ENCODE results near the gene ANO9. TPM values are rescaled to one million over a fixed set of nuclear protein-coding genes. Genes with fewer than 3 reads are reported as not detected.

ANO9 gene
- total RNA-seq, 1 experiment from 2014 or later = 9.4 TPM

DNA sequence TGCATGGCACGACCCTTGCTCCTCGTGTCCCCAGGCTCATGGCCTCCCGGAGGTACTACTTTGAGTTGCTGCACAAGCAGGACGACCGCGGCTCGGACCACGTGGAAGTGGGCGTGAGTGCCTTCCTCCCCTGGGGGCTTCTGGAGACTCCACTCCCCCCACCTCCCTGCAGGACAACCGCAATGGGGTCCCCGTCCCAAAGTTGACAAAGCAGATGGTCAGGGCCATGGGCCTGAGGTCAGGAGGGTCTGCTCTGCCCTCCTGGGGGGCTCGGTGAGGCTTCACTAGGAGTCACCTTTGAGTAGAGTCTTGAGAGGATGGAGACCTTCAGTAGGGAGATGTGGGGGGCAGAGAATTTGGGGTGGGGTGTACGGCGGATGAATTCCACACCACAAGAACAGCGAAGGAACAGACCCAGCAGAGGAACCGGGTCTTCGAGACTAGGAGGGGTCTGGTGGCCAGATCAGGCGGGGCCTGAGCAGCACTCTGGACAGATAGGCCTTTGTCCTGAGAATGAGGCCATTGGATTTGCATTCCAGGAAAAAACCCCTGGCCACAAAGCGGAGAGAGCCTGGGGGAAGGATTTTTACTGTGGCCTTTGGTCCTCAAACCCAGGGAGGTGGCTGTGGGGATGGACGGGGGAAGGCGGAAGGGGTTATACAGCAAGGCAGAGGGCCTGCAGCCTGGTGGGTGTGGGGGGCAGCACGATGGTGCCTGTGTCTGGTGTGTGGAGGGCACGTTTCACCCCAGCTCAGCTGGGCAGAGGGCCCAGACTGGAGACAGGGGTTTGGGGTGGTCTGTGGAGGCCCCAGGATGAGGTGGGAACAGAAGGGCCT is 67.9 kb downstream of the ANO9 start:
- ChIA-PET CTCF (no interaction called here), POLR2A (interaction anchor here (0.6 kb wide), 1 partner anchor 9 kb away, joined by 3 read pairs; no protein-coding TSS in a partner anchor)
- TF ChIP-seq, protein P1, sequence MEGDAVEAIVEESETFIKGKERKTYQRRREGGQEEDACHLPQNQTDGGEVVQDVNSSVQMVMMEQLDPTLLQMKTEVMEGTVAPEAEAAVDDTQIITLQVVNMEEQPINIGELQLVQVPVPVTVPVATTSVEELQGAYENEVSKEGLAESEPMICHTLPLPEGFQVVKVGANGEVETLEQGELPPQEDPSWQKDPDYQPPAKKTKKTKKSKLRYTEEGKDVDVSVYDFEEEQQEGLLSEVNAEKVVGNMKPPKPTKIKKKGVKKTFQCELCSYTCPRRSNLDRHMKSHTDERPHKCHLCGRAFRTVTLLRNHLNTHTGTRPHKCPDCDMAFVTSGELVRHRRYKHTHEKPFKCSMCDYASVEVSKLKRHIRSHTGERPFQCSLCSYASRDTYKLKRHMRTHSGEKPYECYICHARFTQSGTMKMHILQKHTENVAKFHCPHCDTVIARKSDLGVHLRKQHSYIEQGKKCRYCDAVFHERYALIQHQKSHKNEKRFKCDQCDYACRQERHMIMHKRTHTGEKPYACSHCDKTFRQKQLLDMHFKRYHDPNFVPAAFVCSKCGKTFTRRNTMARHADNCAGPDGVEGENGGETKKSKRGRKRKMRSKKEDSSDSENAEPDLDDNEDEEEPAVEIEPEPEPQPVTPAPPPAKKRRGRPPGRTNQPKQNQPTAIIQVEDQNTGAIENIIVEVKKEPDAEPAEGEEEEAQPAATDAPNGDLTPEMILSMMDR (IDR thresholded peaks at IDR 0.05; ENCODE audit: unreplicated experiment) = no peak
- Mint-ChIP-seq H3K27me3 (ENCODE audit: insufficient read depth, unreplicated experiment) (no peaks in the 10 kb centered on the region), H3K9me3 (ENCODE audit: unreplicated experiment) (no peaks in the 10 kb centered on the region), H3K27ac (ENCODE audit: low read depth, unreplicated experiment) (no peak overlapping the region), H3K4me1 (ENCODE audit: insufficient read depth, unreplicated experiment) (peaks cover 7% of the 10 kb centered on the region), H3K36me3 (ENCODE audit: insufficient read depth, unreplicated experiment) (peaks cover 30% of the 10 kb centered on the region), H3K4me3 (ENCODE audit: unreplicated experiment) (no peak overlapping the region)
- intact Hi-C loops (cut with micrococcal nuclease) = no loop called here
- DNase-seq (ENCODE audit: unreplicated experiment) = no peak
- no TSS peak for BruUV-seq (replicated peaks)

DNA sequence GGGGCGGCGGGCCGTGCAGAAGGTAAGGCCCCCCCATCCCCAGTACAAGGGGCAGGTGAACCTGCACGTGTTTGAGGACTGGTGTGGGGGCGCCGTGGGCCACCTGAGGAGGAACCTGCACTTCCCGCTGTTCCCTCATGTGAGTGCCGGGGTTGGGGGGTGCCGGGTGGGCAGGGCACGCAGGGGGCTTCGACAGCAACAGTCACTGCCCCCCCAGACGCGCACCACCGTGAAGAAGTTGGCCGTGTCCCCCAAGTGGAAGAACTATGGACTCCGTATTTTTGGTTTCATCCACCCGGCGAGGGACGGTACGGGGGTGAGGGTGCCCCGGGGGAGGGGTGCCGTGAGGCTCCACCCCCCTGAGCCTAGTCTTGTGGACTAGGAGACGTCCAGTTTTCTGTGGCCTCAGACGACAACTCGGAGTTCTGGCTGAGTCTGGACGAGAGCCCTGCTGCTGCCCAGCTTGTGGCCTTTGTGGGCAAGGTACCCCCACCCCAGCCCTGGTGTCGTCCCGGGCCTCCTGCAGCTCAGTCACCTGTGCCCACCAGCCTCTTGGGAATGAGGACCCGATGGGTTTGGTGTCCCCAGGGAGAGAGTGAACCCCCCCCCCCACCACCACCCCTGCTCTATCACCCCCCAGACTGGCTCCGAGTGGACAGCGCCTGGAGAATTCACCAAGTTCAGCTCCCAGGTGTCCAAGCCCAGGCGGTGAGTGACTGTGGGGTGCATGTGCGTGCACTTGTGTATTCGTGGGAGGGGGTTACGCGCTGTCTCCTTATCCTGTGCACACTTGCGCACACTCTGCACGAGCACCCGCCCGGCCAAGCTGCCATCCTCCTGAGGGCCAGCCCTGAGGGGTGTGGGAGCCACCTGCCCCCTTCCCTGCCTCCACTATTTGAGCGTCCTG is 68.7 kb downstream of the ANO9 start:
- H3K9me3 Mint-ChIP-seq (ENCODE audit: unreplicated experiment) = no peaks in the 10 kb centered on the region
- BruUV-seq (replicated peaks) = no TSS peak
- H3K36me3 Mint-ChIP-seq (ENCODE audit: insufficient read depth, unreplicated experiment) = peaks cover 22% of the 10 kb centered on the region
- peaks cover under 1% of the 10 kb centered on the region for H3K27me3 Mint-ChIP-seq (ENCODE audit: insufficient read depth, unreplicated experiment)
- POLR2A ChIA-PET = interaction anchor here (0.6 kb wide), 1 partner anchor 8 kb away, joined by 3 read pairs; no protein-coding TSS in a partner anchor
- no peak overlapping the region for H3K4me3 Mint-ChIP-seq (ENCODE audit: unreplicated experiment)
- intact Hi-C loops (cut with micrococcal nuclease) = no loop called here
- no peak overlapping the region for H3K27ac Mint-ChIP-seq (ENCODE audit: low read depth, unreplicated experiment)
- DNase-seq (ENCODE audit: unreplicated experiment) = no peak
- TF ChIP-seq, protein P1 (IDR thresholded peaks at IDR 0.05; ENCODE audit: unreplicated experiment) = no peak
- peaks cover 13% of the 10 kb centered on the region for H3K4me1 Mint-ChIP-seq (ENCODE audit: insufficient read depth, unreplicated experiment)
- CTCF ChIA-PET = interaction anchor here (0.6 to 0.8 kb wide), 2 partner anchors 11 to 139 kb away, joined by 3 read pairs; no protein-coding TSS in a partner anchor

DNA sequence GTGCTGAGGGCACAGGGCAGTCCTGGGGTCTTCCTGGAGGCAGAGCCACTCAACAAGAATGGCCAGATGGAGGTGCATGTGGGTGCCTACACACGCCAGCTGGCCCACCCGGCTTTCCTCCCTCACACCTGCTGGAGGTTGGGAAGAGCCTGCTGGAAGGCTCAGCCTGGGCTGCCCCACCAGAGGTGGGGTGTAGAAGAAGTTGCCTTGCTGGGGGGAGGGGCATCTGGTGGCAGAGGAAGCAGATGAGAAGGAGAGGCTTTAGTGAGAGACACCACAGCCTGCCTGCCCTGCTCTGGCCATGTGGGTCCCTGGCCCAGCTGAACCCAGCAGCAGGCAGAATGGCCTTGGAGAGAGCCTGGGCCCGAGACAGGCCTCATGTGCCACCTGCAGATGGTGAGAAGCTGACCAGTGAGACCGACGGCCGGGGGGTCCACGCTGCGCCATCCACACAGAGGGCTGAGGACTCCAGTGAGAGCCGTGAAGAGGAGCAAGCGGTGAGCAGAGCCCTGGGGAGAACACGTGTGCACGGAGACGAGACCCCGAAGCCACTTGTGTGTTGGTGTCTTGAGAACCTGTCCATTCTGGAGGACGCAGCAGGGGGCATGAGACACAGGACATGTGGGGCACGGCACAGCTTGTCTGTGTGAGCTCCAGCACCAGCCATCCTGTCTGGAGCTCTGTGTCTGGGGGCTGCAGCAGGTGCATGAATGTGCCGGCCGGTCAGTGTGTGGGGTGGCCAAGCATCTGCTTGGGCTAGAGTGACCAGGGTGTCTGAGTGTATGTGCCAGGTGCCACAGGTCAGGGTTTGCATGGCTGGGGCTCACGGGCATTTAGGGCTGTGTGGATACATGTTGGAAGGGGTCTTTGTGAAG is 69.9 kb downstream of the ANO9 start:
- Mint-ChIP-seq H3K27me3 (ENCODE audit: insufficient read depth, unreplicated experiment) (peaks cover 11% of the 10 kb centered on the region), H3K9me3 (ENCODE audit: unreplicated experiment) (no peaks in the 10 kb centered on the region), H3K27ac (ENCODE audit: low read depth, unreplicated experiment) (no peak overlapping the region), H3K36me3 (ENCODE audit: insufficient read depth, unreplicated experiment) (peaks cover 15% of the 10 kb centered on the region), H3K4me3 (ENCODE audit: unreplicated experiment) (peak overlapping the region; percentile 52), H3K4me1 (ENCODE audit: insufficient read depth, unreplicated experiment) (peaks cover 13% of the 10 kb centered on the region)
- POLR2A ChIA-PET = interaction anchor here (2.4 kb wide), 1 partner anchor 22 kb away, joined by 10 read pairs; the partner anchor contains the start of gene PKP3
- no TSS peak for BruUV-seq (replicated peaks)
- CTCF ChIA-PET = interaction anchor here (0.8 to 1.0 kb wide), 2 partner anchors 10 kb away, joined by 3 read pairs; no protein-coding TSS in a partner anchor
- intact Hi-C loops (cut with micrococcal nuclease) = no loop called here
- TF ChIP-seq, protein P1 (IDR thresholded peaks at IDR 0.05; ENCODE audit: unreplicated experiment) = no peak
- DNase-seq (ENCODE audit: unreplicated experiment) = no peak

All from MCF 10A (cell line).